Measurements from ENCODE around the gene NOSIP. TPM values are rescaled to one million over a fixed set of nuclear protein-coding genes. Genes with fewer than 3 reads are reported as not detected.

The NOSIP gene
- total RNA-seq, 1 donor from 2014 or later: 49.9 TPM

- POLR2A ChIA-PET: interaction anchor here (0.6 to 2.0 kb wide), 5 partner anchors 10 to 273 kb away, joined by 3 to 7 read pairs (median 5); partner anchors contain the start of gene RPS11
- intact Hi-C loops (cut with micrococcal nuclease): no loop called here
- no peak for ATAC-seq (ENCODE audit: low read depth)
- H3K27me3 Mint-ChIP-seq: no peaks in the 10 kb centered on the region
- CTCF ChIA-PET: interaction anchor here (1.3 kb wide), 1 partner anchor 33 kb away, joined by 3 read pairs; no protein-coding TSS in a partner anchor
- H3K4me1 Mint-ChIP-seq: peaks cover 50% of the 10 kb centered on the region
- TF ChIP-seq CTCF (IDR thresholded peaks at IDR 0.05): no peak
- no peak overlapping the region for H3K4me3 Mint-ChIP-seq
- H3K9me3 Mint-ChIP-seq: no peaks in the 10 kb centered on the region
- no peaks in the 10 kb centered on the region for H3K36me3 Mint-ChIP-seq (ENCODE audit: low read depth)
- no peak for DNase-seq
- no peak overlapping the region for H3K27ac Mint-ChIP-seq
These were observed 43.4 kb downstream of the NOSIP start for GRCh38 chr19:49536921-49537462.

- DNase-seq: no peak
- Mint-ChIP-seq H3K27me3 (no peaks in the 10 kb centered on the region), H3K4me3 (peak overlapping the region; percentile 82), H3K27ac (no peak overlapping the region), H3K4me1 (peaks cover 47% of the 10 kb centered on the region), H3K36me3 (ENCODE audit: low read depth) (no peaks in the 10 kb centered on the region), H3K9me3 (no peaks in the 10 kb centered on the region)
- ATAC-seq (ENCODE audit: low read depth): no peak
- intact Hi-C loops (cut with micrococcal nuclease): loop anchor here (2.0 to 5.0 kb wide), 2 partner anchors 22 to 38 kb away; partner anchors contain the start of genes FCGRT and RPS11
- ChIA-PET POLR2A (interaction anchor here (0.6 to 2.0 kb wide), 12 partner anchors 22 to 1756 kb away, joined by 3 to 8 read pairs (median 4); partner anchors contain the start of genes FCGRT, PRMT1, RPL13A and RPS11), CTCF (interaction anchor here (0.9 to 2.4 kb wide), 7 partner anchors 12 to 39 kb away, joined by 3 to 7 read pairs (median 4); partner anchors contain the start of gene RPS11)
- TF ChIP-seq CTCF (IDR thresholded peaks at IDR 0.05): no peak
These were observed 45.5 kb downstream of the NOSIP start for GRCh38 chr19:49534632-49535385.

GRCh38 chr19:49533551-49534488, 46.5 kb downstream of the NOSIP start:
- Mint-ChIP-seq H3K4me3 (peak overlapping the region; percentile 82), H3K27me3 (no peaks in the 10 kb centered on the region), H3K9me3 (no peaks in the 10 kb centered on the region), H3K27ac (no peak overlapping the region), H3K36me3 (ENCODE audit: low read depth) (no peaks in the 10 kb centered on the region), H3K4me1 (peaks cover 43% of the 10 kb centered on the region)
- intact Hi-C loops (cut with micrococcal nuclease): loop anchor here (2.0 to 5.0 kb wide), 2 partner anchors 21 to 37 kb away; partner anchors contain the start of genes FCGRT and RPS11
- TF ChIP-seq CTCF (IDR thresholded peaks at IDR 0.05): no peak
- ChIA-PET POLR2A (interaction anchor here (0.6 to 2.0 kb wide), 11 partner anchors 21 to 1755 kb away, joined by 3 to 8 read pairs (median 4); partner anchors contain the start of genes FCGRT, NOSIP, PRMT1 and SELENOW), CTCF (interaction anchor here (0.9 to 2.4 kb wide), 6 partner anchors 13 to 38 kb away, joined by 3 to 7 read pairs (median 4); partner anchors contain the start of gene RPS11)
- peak; percentile 87 for ATAC-seq (ENCODE audit: low read depth)
- peak; percentile 93 for DNase-seq

- TF ChIP-seq CTCF (IDR thresholded peaks at IDR 0.05): no peak
- H3K4me3 Mint-ChIP-seq: no peak overlapping the region
- no peak overlapping the region for H3K27ac Mint-ChIP-seq
- H3K4me1 Mint-ChIP-seq: peaks cover 33% of the 10 kb centered on the region
- H3K36me3 Mint-ChIP-seq (ENCODE audit: low read depth): no peaks in the 10 kb centered on the region
- ChIA-PET CTCF (no interaction called here), POLR2A (interaction anchor here (0.6 to 1.5 kb wide), 4 partner anchors 16 to 142 kb away, joined by 3 to 4 read pairs (median 4); partner anchors contain the start of gene KASH5)
- intact Hi-C loops (cut with micrococcal nuclease): loop anchor here (5.0 kb wide), 1 partner anchor 33 kb away; the partner anchor contains the start of gene RPS11
- DNase-seq (no peak), ATAC-seq (ENCODE audit: low read depth) (no peak)
- no peaks in the 10 kb centered on the region for H3K27me3 Mint-ChIP-seq
- H3K9me3 Mint-ChIP-seq: no peaks in the 10 kb centered on the region
These were observed 49.6 kb downstream of the NOSIP start for GRCh38 chr19:49530708-49531107.
